Stomach (tissue), 9 donors: ENCODE data around the gene SLC51B. TPM values are rescaled to one million over a fixed set of nuclear protein-coding genes. Genes with fewer than 3 reads are reported as not detected.
A peak's percentile ranks its signal among the peaks of the same experiment; 100 is the strongest.

ENCODE experiments used
- DNase-seq, 2 donors: peaks; one replicate each; pipeline versions ENCODE4 v3.0.0 to v3.0.0-alpha.2; 2013 to 2019
- H3K27ac ChIP-seq, 5 donors: fragments of 200-600 bp in 4 of 5; sonication (generic) in 4 of 5; one replicate each; pipeline ENCODE4 v1.5.1; 2013 to 2019; ENCODE audit warnings: mild to moderate bottlenecking in 1 of 5, moderate library complexity in 1 of 5
- H3K27me3 ChIP-seq, 3 donors: fragments of 200-600 bp; sonication (generic); one replicate each; pipeline ENCODE4 v1.5.1; 2017 to 2019; ENCODE audit warnings: mixed run types in 1 of 3
- H3K36me3 ChIP-seq, 4 donors: fragments of 200-600 bp; sonication (generic); 1 replicate in 3 of 4; 2 replicates in 1 of 4; pipeline ENCODE4 v1.5.1; 2016 to 2019
- H3K4me1 ChIP-seq, 4 donors: fragments of 200-600 bp; sonication (generic); one replicate each; pipeline ENCODE4 v1.5.1; 2016 to 2019
- H3K4me3 ChIP-seq, 4 donors: fragments of 200-600 bp; sonication (generic) in 3 of 4; one replicate each; pipeline ENCODE4 v1.5.1; 2016 to 2019; ENCODE audit warnings: mild to moderate bottlenecking in 1 of 4
- H3K9me3 ChIP-seq, 4 donors: fragments of 200-600 bp; sonication (generic); one replicate each; pipeline ENCODE4 v1.5.1; 2016 to 2019
- CTCF ChIP-seq, 7 experiments: fragments of 450-650 bp in 4 of 7; fragments of 200-600 bp in 3 of 7; sonication (generic) in 3 of 7; IDR thresholded peaks; one replicate each; pipeline ENCODE4 v1.5.1; 2016 to 2019; ENCODE audit warnings: antibody characterized with exemption in 7 of 7, control low read depth in 2 of 7, mild to moderate bottlenecking in 1 of 7
- EP300 ChIP-seq: sonication (generic); formaldehyde crosslinking; IDR thresholded peaks from one replicate; pipeline ENCODE4 v1.6.1; 2017; ENCODE audit warnings: antibody characterized with exemption
- POLR2A ChIP-seq, 4 donors: fragments of 450-650 bp; IDR thresholded peaks; one replicate each; pipeline ENCODE4 v1.6.1; 2016; ENCODE audit warnings: antibody characterized with exemption in 4 of 4, control low read depth in 2 of 4, mild to moderate bottlenecking in 1 of 4, moderate library complexity in 1 of 4
- POLR2AphosphoS5 ChIP-seq, 3 donors: sonication (generic); formaldehyde crosslinking; IDR thresholded peaks; one replicate each; pipeline ENCODE4 v1.6.1; 2016; ENCODE audit warnings: antibody characterized with exemption in 3 of 3
- WGBS, 5 donors: extraction: QIAGEN DNeasy Blood & Tissue Kit in 3 of 5; methylation state at CpG; one replicate each; pipeline versions ENCODE4 v1.1.5 to v1.1.7; 2013 to 2018; 5-methylcytosine and 5-hydroxymethylcytosine counted together
- intact Hi-C: fragments of 100-400 bp; cut with DNase I; formaldehyde crosslinking; loops from one replicate; pipeline ENCODE4 v1.15.1; 2023; ENCODE audit warnings: low total_unique reads
- polyA plus RNA-seq, 3 donors: library from polyadenylated mRNA; stranded (reverse); fragments of 200-250 nt; gene quantifications; one replicate each; pipeline ENCODE4 v1.2.3, GENCODE V29; 2013
- total RNA-seq, 5 donors: library from RNA; depleted of rRNA; stranded (reverse); fragments of >200 nt; gene quantifications; one replicate each; pipeline versions ENCODE4 v1.1.0 to v1.2.3, GENCODE V29; 2014 to 2016
- donor health status: healthy with polysubstance abuse.
- donor health status: Bipolar disorder and iron deficiency.
- donor health status: healthy.

Gene SLC51B
- total and polyA plus RNA-seq, 8 donors, result 0.38 to 19.7 (median 0.62) TPM; not detected in 5

- Histone ChIP-seq H3K27me3 (no peaks in the 10 kb centered on the region), H3K27ac (no peak overlapping the region), H3K4me3 (no peak overlapping the region), H3K9me3 (no peaks in the 10 kb centered on the region), H3K36me3 (peaks cover 5 to 90% (median 82%) of the 10 kb centered on the region in 4 donors), H3K4me1 (peaks cover 0 to 23% (median 7%) of the 10 kb centered on the region in 4 donors)
- intact Hi-C loops, result no loop called here
- no peak for DNase-seq
- no peak for TF ChIP-seq POLR2A (IDR thresholded peaks at IDR 0.05)
Observed at GRCh38 chr15:65021488-65021887, 23.7 kb upstream of the SLC51B start.

GRCh38 chr15:65026756-65027155 is 18.4 kb upstream of the SLC51B start:
- TF ChIP-seq EP300 (no peak), CTCF (IDR thresholded peaks at IDR 0.05) (no peak), POLR2AphosphoS5 (IDR thresholded peaks at IDR 0.05) (no peak), POLR2A (IDR thresholded peaks at IDR 0.05) (no peak)
- intact Hi-C loops, result no loop called here
- no peaks in the 10 kb centered on the region for H3K9me3 ChIP-seq
- H3K4me3 ChIP-seq, result no peak overlapping the region
- H3K27ac ChIP-seq, result no peak overlapping the region
- peaks cover 5 to 43% (median 38%) of the 10 kb centered on the region in 4 donors for H3K36me3 ChIP-seq
- peaks cover 9 to 34% (median 21%) of the 10 kb centered on the region in 4 donors for H3K4me1 ChIP-seq
- no peaks in the 10 kb centered on the region for H3K27me3 ChIP-seq
- no peak for DNase-seq
- WGBS, 5 donors, result 88 to 92% (median 92%) methylated on average over 6 of the region's 6 CpGs

GRCh38 chr15:65027593-65027992 is 17.6 kb upstream of the SLC51B start:
- H3K27ac ChIP-seq, result no peak overlapping the region
- peaks cover 5 to 41% (median 36%) of the 10 kb centered on the region in 4 donors for H3K36me3 ChIP-seq
- no peak for DNase-seq
- WGBS, 5 donors, result 65 to 88% (median 79%) methylated on average over 1 of the region's 1 CpG
- TF ChIP-seq EP300 (no peak), CTCF (IDR thresholded peaks at IDR 0.05) (no peak), POLR2AphosphoS5 (IDR thresholded peaks at IDR 0.05) (no peak), POLR2A (IDR thresholded peaks at IDR 0.05) (no peak)
- intact Hi-C loops, result no loop called here
- no peaks in the 10 kb centered on the region for H3K9me3 ChIP-seq
- H3K27me3 ChIP-seq, result no peaks in the 10 kb centered on the region
- H3K4me3 ChIP-seq, result peak overlapping the region in 2 of 4 donors; percentile 72 to 95
- H3K4me1 ChIP-seq, result peaks cover 9 to 28% (median 18%) of the 10 kb centered on the region in 4 donors

GRCh38 chr15:65028338-65028737 is 16.8 kb upstream of the SLC51B start:
- peaks cover 5 to 36% (median 34%) of the 10 kb centered on the region in 4 donors for H3K36me3 ChIP-seq
- peak overlapping the region; percentile 68 to 95 (median 75) for H3K4me3 ChIP-seq
- peak overlapping the region in 2 of 5 donors; percentile 81 to 85 for H3K27ac ChIP-seq
- intact Hi-C loops, result no loop called here
- H3K27me3 ChIP-seq, result no peaks in the 10 kb centered on the region
- 25 to 36% (median 28%) methylated on average over 10 of the region's 10 CpGs for WGBS, 5 donors
- H3K4me1 ChIP-seq, result peaks cover 9 to 34% (median 20%) of the 10 kb centered on the region in 4 donors
- H3K9me3 ChIP-seq, result no peaks in the 10 kb centered on the region
- TF ChIP-seq CTCF (IDR thresholded peaks at IDR 0.05), result no peak
- TF ChIP-seq POLR2A (IDR thresholded peaks at IDR 0.05), result no peak
- TF ChIP-seq EP300, result no peak
- no peak for TF ChIP-seq POLR2AphosphoS5 (IDR thresholded peaks at IDR 0.05)
- no peak for DNase-seq

- H3K36me3 ChIP-seq, result peaks cover 5 to 29% (median 27%) of the 10 kb centered on the region in 4 donors
- H3K9me3 ChIP-seq, result no peaks in the 10 kb centered on the region
- peak in 1 of 4 donors; percentile 78 for TF ChIP-seq POLR2A (IDR thresholded peaks at IDR 0.05)
- TF ChIP-seq CTCF (IDR thresholded peaks at IDR 0.05), result peak in 1 of 7 experiments; percentile 17
- TF ChIP-seq EP300, result no peak
- TF ChIP-seq POLR2AphosphoS5 (IDR thresholded peaks at IDR 0.05), result peak; percentile 75 to 95 (median 88)
- intact Hi-C loops, result no loop called here
- DNase-seq, result peak; percentile 94 to 96
- peaks cover 9 to 41% (median 24%) of the 10 kb centered on the region in 4 donors for H3K4me1 ChIP-seq
- WGBS, 5 donors, result 0 to 1% (median 0%) methylated on average over 42 to 73 of the region's 73 CpGs
- peak within 1 kb of the TSS; percentile 68 to 95 (median 75) for H3K4me3 ChIP-seq
- H3K27ac ChIP-seq, result peak within 1 kb of the TSS; percentile 70 to 85 (median 81)
- no peaks in the 10 kb centered on the region for H3K27me3 ChIP-seq
Observed at GRCh38 chr15:65028921-65029735, 16.1 kb upstream of the SLC51B start, which contains the start of gene MTFMT. Gene MTFMT (minus strand): TSS chr15:65029639. CDS start chr15:65029613, 26 bp downstream.
